GM19351 (cell line): Measurements from ENCODE around the gene LMAN2.

Source experiments
- ATAC-seq: cut with Tn5 transposase; IDR thresholded peaks from one replicate; pipeline ENCODE4 v1.9.1; 2021; ENCODE audit warnings: mild to moderate bottlenecking, moderate library complexity; ENCODE audit not compliant: unreplicated experiment

LMAN2 gene

GRCh38 chr5:177291735-177292134, 59.7 kb downstream of the LMAN2 start:
- ATAC-seq = no peak

- no peak for ATAC-seq
Observed at GRCh38 chr5:177290816-177291596, 60.5 kb downstream of the LMAN2 start.

GRCh38 chr5:177288191-177288590, 63.3 kb downstream of the LMAN2 start:
- no peak for ATAC-seq
